HEK293T (cell line): ENCODE data around the gene RETSAT.
A peak's percentile ranks its signal among the peaks of the same experiment; 100 is the strongest.
"Not testable (repeated sequence)": the region's sequence is repeated elsewhere in the genome, so short reads cannot be mapped to it uniquely, and the experiment has no call there.

Source experiments
- CTCF ChIA-PET: fragments of 350-600 bp; formaldehyde crosslinking; extraction: SDS; loops from one replicate; lab custom pipeline; 2021; ENCODE audit warnings: antibody characterized with exemption, inconsistent platforms; lab: Yijun Ruan, JAX
- POLR2A ChIA-PET: fragments of 350-600 bp; formaldehyde crosslinking; extraction: SDS; loops from one replicate; lab custom pipeline; 2020; ENCODE audit warnings: antibody characterized with exemption, inconsistent platforms; lab: Yijun Ruan, JAX
- DNase-seq: peaks from one replicate; pipeline ENCODE4 v3.0.0; 2012; ENCODE audit warnings: mixed read lengths; ENCODE audit errors: extremely low spot score
- ARNT ChIP-seq: fragments of 450-650 bp; IDR thresholded peaks from 2 replicates; pipeline ENCODE4 v1.6.1; 2017; ENCODE audit warnings: mild to moderate bottlenecking
- BHLHE40 ChIP-seq: fragments of 450-650 bp; IDR thresholded peaks from 2 replicates; pipeline ENCODE4 v1.6.1; 2016; ENCODE audit warnings: mild to moderate bottlenecking, moderate library complexity, borderline replicate concordance
- CTBP1 ChIP-seq: fragments of 450-650 bp; IDR thresholded peaks from 2 replicates; pipeline ENCODE4 v1.6.1; 2016; ENCODE audit warnings: borderline replicate concordance
- ELF4 ChIP-seq: fragments of 450-650 bp; IDR thresholded peaks from 2 replicates; pipeline ENCODE4 v1.6.1; 2017; ENCODE audit warnings: antibody characterized with exemption
- FOXA1 ChIP-seq: fragments of 450-650 bp; IDR thresholded peaks from 2 replicates; pipeline ENCODE4 v1.6.1; 2016; ENCODE audit warnings: mild to moderate bottlenecking
- FOXK2 ChIP-seq: fragments of 450-650 bp; IDR thresholded peaks from 2 replicates; pipeline ENCODE4 v1.6.1; 2016; ENCODE audit warnings: mild to moderate bottlenecking
- FOXM1 ChIP-seq: fragments of 450-650 bp; IDR thresholded peaks from 2 replicates; pipeline ENCODE4 v1.6.1; 2017; ENCODE audit warnings: mild to moderate bottlenecking, borderline replicate concordance
- HDGF ChIP-seq: fragments of 450-650 bp; IDR thresholded peaks from 2 replicates; pipeline ENCODE4 v1.6.1; 2017; ENCODE audit warnings: antibody characterized with exemption, borderline replicate concordance
- L3MBTL2 ChIP-seq: fragments of 450-650 bp; conservative IDR thresholded peaks from 2 replicates; pipeline ENCODE4 v1.6.1; 2016; ENCODE audit warnings: mild to moderate bottlenecking
- LEF1 ChIP-seq: fragments of 450-650 bp; IDR thresholded peaks from 2 replicates; pipeline ENCODE4 v1.6.1; 2017; ENCODE audit warnings: mild to moderate bottlenecking, borderline replicate concordance
- NFRKB ChIP-seq: fragments of 450-650 bp; IDR thresholded peaks from 2 replicates; pipeline ENCODE4 v1.6.1; 2016; ENCODE audit warnings: mild to moderate bottlenecking, moderate library complexity
- SP1 ChIP-seq: fragments of 450-650 bp; IDR thresholded peaks from 2 replicates; pipeline ENCODE4 v1.6.1; 2017
- SUZ12 ChIP-seq: fragments of 450-650 bp; IDR thresholded peaks from 2 replicates; pipeline ENCODE4 v1.6.1; 2016; ENCODE audit warnings: mild to moderate bottlenecking
- TARDBP ChIP-seq: fragments of 450-650 bp; IDR thresholded peaks from 2 replicates; pipeline ENCODE4 v1.6.1; 2016
- ZNF384 ChIP-seq: fragments of 450-650 bp; IDR thresholded peaks from 2 replicates; pipeline ENCODE4 v1.6.1; 2016
- TF ChIP-seq, protein P1 (sequence below): fragments of 450-650 bp; IDR thresholded peaks from 2 replicates; pipeline ENCODE4 v1.6.1; 2016

The RETSAT gene

DNA sequence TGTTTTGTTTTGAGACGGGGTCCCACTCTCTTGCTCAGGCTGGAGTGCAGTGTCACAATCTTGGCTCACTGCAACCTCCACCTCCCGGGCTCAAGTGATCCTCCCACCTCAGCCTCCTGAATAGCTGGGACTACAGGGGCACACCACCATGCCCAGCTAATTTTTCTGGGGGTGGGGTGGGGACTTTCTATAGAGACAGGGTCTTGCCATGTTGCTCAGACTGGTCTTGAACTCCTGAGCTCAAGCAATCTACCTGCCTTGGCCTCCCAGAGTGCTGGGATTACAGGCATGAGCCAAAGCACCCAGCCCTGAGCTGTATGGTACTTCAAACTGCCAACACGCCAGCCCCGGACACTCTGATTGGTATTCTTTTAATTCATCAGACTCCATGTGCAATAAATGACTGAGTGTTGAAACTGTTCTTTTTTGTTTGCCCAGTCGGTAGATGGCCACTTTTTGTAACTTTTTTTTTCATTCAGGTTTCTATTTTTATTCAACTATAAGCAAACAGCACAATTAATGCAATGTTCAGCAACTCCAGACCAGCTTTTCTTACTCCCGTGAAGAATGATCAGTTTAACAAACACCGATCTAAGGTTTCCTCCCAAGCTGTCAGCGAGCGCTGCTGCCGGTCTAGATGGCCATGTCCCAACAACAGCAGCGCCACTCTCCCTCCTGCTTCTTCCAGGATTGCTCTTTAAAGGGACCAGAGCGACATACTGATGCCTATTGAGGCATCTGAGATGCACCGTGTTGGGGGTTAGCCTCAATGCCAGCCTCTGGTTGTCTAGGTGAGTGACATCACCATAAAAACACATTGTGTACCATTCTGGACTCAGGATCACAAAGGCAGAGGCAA is 14.1 kb downstream of the RETSAT start:
- no peak for DNase-seq
- ChIA-PET CTCF (no interaction called here), POLR2A (interaction anchor here (1.0 to 2.7 kb wide), 3 partner anchors 12 to 14 kb away, joined by 5 to 17 read pairs (median 5); partner anchors contain the start of genes ELMOD3, RETSAT and TGOLN2)
- no peak for TF ChIP-seq SP1
- no peak for TF ChIP-seq ELF4
- TF ChIP-seq, protein P1, sequence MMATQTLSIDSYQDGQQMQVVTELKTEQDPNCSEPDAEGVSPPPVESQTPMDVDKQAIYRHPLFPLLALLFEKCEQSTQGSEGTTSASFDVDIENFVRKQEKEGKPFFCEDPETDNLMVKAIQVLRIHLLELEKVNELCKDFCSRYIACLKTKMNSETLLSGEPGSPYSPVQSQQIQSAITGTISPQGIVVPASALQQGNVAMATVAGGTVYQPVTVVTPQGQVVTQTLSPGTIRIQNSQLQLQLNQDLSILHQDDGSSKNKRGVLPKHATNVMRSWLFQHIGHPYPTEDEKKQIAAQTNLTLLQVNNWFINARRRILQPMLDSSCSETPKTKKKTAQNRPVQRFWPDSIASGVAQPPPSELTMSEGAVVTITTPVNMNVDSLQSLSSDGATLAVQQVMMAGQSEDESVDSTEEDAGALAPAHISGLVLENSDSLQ, result no peak
- no peak for TF ChIP-seq FOXA1
- no peak for TF ChIP-seq HDGF
- no peak for TF ChIP-seq NFRKB
- TF ChIP-seq BHLHE40, result no peak
- TF ChIP-seq SUZ12, result no peak
- TF ChIP-seq TARDBP, result no peak
- no peak for TF ChIP-seq LEF1
- TF ChIP-seq ZNF384, result no peak
- TF ChIP-seq CTBP1, result no peak
- TF ChIP-seq FOXM1, result no peak

DNA sequence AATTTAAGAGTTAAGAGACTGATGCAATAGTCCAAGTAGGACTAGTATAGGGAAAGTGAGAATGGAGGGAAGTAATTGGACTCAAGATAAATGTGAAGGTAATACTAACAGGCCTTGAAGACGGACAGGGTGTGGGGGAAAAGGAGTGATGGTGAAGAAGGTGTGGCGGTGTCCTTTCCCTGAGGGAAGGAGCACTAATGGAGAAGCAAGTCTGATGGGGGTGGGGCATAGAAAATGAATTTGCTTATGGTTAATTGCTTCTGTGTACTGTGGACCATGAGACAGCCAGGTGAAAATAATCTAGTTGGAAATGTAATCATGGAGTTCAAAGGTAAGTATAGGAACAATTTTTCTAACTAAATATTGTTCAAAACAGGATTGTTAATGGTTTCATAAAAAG is 19.4 kb downstream of the RETSAT start:
- no peak for DNase-seq
- CTCF ChIA-PET, result no interaction called here

DNA sequence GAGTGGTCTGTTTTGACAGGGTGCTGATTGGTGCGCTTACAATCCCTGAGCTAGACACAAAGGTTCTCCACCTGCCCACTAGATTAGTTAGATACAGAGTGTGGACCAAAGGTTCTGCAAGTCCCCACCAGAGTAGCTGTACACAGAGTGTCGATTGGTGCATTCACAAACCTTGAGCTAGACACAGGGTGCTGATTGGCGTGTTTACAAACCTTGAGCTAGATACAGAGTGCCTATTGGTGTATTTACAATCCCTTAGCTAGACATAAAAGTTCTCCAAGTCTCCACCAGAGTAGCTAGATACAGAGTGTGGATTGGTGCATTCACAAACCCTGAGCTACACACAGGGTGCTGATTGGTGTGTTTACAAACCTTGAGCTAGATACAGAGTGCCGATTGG is 20.5 kb downstream of the RETSAT start:
- CTCF ChIA-PET, DNase-seq, POLR2A ChIA-PET: not testable (repeated sequence)

More for the DNA sequence above, 19.4 kb downstream of the RETSAT start:
- no peak for TF ChIP-seq FOXA1
- no peak for TF ChIP-seq ZNF384
- TF ChIP-seq LEF1, result no peak
- no peak for TF ChIP-seq ARNT
- no peak for TF ChIP-seq FOXM1
- TF ChIP-seq ELF4, result no peak
- TF ChIP-seq CTBP1, result no peak
- TF ChIP-seq HDGF, result no peak
- TF ChIP-seq FOXK2, result no peak
- TF ChIP-seq SUZ12, result no peak
- TF ChIP-seq L3MBTL2, result no peak
- POLR2A ChIA-PET, result interaction anchor here (1.5 kb wide), 1 partner anchor 20 kb away, joined by 3 read pairs; the partner anchor contains the start of genes ELMOD3 and RETSAT

DNA sequence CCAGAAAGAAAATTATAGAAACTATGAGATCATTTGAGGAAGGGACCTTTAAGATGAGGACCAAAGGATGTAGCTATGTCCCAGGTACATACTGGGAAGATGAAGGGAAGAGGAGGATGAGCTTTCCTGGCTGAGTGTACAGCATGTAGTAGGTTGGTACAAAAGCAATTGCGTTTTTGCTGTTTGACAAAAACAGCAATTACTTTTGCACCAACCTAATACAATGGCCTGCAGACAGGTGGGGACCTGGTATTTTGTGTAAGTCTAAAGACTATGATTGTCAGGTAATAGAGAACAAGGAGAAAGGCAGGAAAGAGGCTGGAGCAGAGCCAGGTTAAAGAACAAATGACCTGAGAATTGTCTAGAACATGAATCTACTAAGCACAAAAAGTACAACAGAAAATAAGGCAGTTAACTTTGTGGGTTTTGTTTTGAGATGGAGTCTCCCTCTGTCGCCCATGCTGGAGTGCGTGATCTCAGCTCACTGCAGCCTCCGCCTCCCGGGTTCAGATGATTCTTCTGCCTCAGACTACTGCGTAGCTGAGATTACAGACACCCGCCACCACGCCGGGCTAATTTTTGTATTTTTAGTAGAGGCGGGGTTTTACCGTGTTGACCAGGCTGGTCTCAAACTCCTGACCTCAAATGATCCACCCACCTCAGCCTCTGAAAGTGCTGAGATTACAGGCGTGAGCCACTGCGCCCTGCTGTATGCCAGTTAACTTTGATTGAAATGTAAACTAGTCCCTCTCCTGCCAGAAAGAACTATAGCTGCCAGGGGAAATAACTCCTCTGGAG is 23.3 kb downstream of the RETSAT start:
- peak; percentile 63; the same call in 1 of the 2 replicates for TF ChIP-seq ELF4
- TF ChIP-seq, protein P1, result no peak
- no peak for TF ChIP-seq NFRKB
- DNase-seq, result no peak
- ChIA-PET CTCF (no interaction called here), POLR2A (interaction anchor here (2.6 kb wide), 1 partner anchor 23 kb away, joined by 10 read pairs; the partner anchor contains the start of genes ELMOD3 and RETSAT)

DNA sequence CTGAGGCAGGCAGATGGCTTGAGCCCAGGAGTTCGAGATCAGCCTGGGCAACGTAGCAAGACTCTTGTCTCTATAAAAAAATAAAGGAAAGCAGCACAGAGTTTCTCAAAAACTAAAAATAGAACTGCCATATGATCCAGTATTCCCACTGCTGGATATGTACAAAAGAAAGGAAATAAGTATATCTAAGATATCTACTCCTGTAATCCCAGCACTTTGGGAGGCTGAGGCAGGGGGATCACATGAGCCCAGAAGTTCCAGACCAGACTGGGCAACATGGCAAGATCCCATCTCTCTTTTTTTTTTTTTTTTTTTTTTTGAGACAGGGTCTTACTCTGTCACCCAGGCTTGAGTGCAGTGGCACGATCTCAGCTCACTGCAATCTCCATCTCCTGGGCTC is 24.6 kb downstream of the RETSAT start:
- POLR2A ChIA-PET, result interaction anchor here (2.6 kb wide), 1 partner anchor 25 kb away, joined by 10 read pairs; the partner anchor contains the start of genes ELMOD3 and RETSAT
- CTCF ChIA-PET, result interaction anchor here (0.6 kb wide), 1 partner anchor 12 kb away, joined by 7 read pairs; no protein-coding TSS in a partner anchor

DNA sequence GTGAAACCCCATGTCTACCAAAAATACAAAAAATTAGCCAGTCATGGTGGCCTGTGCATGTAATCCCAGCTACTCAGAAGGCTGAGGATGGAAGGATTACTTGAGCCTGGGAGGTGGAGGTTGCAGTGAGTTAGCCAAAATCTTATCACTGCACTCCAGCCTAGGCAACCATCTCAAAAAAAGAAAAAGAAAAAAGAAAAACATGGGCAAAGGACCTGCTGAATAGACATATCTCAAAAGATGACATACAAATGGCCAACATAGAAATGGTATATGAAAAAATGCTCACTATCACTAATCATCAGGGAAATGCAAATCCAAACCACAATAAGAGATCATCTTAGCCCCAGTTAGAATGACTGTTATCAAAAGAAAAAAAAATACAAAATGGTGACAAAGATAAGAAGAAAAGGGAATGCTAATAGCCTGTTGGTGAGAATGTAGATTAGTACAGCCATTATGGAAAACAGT is 25.1 kb downstream of the RETSAT start:
- TF ChIP-seq LEF1, result no peak
- TF ChIP-seq ARNT, result no peak
- TF ChIP-seq FOXK2, result no peak
- TF ChIP-seq HDGF, result no peak
- no peak for TF ChIP-seq CTBP1
- no peak for TF ChIP-seq FOXA1
- no peak for TF ChIP-seq TARDBP
- TF ChIP-seq, protein P1, result no peak
- no peak for TF ChIP-seq ELF4
- no peak for TF ChIP-seq SP1
- no peak for TF ChIP-seq NFRKB
- TF ChIP-seq ZNF384, result no peak
- no peak for TF ChIP-seq BHLHE40
- no peak for TF ChIP-seq SUZ12
- TF ChIP-seq FOXM1, result no peak
- no peak for TF ChIP-seq L3MBTL2
- DNase-seq, result no peak
- ChIA-PET CTCF (no interaction called here), POLR2A (interaction anchor here (1.4 to 2.6 kb wide), 3 partner anchors 22 to 89 kb away, joined by 3 to 11 read pairs (median 10); partner anchors contain the start of genes ELMOD3, RETSAT and SH2D6)

More for the DNA sequence above, 24.6 kb downstream of the RETSAT start:
- not testable (repeated sequence) for DNase-seq
